GM12801 (cell line): ENCODE measurements around the gene TP53BP1.

ENCODE experiments used
- TF ChIP-seq, protein P1 (sequence below): IDR thresholded peaks from one replicate; pipeline ENCODE4 v1.5.1; 2011; ENCODE audit warnings: control low read depth; ENCODE audit not compliant: insufficient read length; ENCODE audit errors: extremely low read depth

Gene TP53BP1

DNA sequence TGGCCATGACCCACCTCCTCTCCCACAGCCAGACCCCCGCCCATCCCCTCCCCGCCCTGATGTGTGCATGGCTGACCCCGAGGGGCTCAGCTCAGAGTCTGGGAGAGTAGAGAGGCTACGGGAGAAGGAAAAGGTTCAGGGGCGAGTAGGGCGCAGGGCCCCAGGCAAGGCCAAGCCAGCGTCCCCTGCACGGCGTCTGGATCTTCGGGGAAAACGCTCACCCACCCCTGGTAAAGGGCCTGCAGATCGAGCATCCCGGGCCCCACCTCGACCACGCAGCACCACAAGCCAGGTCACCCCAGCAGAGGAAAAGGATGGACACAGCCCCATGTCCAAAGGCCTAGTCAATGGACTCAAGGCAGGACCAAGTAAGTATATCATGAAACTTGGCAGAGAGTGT lies 36.2 kb upstream of the TP53BP1 start:
- TF ChIP-seq, protein P1, sequence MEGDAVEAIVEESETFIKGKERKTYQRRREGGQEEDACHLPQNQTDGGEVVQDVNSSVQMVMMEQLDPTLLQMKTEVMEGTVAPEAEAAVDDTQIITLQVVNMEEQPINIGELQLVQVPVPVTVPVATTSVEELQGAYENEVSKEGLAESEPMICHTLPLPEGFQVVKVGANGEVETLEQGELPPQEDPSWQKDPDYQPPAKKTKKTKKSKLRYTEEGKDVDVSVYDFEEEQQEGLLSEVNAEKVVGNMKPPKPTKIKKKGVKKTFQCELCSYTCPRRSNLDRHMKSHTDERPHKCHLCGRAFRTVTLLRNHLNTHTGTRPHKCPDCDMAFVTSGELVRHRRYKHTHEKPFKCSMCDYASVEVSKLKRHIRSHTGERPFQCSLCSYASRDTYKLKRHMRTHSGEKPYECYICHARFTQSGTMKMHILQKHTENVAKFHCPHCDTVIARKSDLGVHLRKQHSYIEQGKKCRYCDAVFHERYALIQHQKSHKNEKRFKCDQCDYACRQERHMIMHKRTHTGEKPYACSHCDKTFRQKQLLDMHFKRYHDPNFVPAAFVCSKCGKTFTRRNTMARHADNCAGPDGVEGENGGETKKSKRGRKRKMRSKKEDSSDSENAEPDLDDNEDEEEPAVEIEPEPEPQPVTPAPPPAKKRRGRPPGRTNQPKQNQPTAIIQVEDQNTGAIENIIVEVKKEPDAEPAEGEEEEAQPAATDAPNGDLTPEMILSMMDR: no peak

DNA sequence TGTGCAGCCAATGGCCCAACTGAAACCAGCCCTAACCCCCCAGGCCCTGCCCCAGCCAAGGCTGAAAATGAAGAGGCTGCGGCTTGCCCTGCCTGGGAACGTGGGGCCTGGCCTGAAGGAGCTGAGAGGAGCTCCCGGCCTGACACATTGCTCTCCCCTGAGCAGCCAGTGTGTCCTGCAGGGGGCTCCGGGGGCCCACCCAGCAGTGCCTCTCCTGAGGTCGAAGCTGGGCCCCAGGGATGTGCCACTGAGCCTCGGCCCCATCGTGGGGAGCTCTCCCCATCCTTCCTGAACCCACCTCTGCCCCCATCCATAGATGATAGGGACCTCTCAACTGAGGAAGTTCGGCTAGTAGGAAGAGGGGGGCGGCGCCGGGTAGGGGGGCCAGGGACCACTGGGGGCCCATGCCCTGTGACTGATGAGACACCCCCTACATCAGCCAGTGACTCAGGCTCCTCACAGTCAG lies 35.6 kb upstream of the TP53BP1 start:
- TF ChIP-seq, protein P1: no peak

DNA sequence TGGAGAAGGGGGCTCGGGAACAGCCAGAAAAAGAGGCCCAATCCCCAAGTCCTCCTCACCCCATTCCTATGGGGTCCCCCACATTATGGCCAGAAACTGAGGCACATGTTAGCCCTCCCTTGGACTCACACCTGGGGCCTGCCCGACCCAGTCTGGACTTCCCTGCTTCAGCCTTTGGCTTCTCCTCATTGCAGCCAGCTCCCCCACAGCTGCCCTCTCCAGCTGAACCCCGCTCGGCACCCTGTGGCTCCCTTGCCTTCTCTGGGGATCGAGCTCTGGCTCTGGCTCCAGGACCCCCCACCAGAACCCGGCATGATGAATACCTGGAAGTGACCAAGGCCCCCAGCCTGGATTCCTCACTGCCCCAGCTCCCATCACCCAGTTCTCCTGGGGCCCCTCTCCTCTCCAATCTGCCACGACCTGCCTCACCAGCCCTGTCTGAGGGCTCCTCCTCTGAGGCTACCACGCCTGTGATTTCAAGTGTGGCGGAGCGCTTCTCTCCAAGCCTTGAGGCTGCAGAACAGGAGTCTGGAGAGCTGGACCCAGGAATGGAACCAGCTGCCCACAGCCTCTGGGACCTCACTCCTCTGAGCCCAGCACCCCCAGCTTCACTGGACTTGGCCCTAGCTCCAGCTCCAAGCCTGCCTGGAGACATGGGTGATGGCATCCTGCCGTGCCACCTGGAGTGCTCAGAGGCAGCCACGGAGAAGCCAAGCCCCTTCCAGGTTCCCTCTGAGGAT lies 35.0 kb upstream of the TP53BP1 start:
- TF ChIP-seq, protein P1: no peak

DNA sequence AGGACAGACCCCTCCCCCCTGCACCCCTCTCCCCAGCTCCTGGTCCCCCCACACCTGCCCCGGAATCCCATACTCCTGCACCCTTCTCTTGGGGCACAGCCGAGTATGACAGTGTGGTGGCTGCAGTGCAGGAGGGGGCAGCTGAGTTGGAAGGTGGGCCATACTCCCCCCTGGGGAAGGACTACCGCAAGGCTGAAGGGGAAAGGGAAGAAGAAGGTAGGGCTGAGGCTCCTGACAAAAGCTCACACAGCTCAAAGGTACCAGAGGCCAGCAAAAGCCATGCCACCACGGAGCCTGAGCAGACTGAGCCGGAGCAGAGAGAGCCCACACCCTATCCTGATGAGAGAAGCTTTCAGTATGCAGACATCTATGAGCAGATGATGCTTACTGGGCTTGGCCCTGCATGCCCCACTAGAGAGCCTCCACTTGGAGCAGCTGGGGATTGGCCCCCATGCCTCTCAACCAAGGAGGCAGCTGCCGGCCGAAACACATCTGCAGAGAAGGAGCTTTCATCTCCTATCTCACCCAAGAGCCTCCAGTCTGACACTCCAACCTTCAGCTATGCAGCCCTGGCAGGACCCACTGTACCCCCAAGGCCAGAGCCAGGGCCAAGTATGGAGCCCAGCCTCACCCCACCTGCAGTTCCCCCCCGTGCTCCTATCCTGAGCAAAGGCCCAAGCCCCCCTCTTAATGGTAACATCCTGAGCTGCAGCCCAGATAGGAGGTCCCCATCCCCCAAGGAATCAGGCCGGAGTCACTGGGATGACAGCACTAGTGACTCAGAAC lies 34.3 kb upstream of the TP53BP1 start:
- TF ChIP-seq, protein P1: no peak

DNA sequence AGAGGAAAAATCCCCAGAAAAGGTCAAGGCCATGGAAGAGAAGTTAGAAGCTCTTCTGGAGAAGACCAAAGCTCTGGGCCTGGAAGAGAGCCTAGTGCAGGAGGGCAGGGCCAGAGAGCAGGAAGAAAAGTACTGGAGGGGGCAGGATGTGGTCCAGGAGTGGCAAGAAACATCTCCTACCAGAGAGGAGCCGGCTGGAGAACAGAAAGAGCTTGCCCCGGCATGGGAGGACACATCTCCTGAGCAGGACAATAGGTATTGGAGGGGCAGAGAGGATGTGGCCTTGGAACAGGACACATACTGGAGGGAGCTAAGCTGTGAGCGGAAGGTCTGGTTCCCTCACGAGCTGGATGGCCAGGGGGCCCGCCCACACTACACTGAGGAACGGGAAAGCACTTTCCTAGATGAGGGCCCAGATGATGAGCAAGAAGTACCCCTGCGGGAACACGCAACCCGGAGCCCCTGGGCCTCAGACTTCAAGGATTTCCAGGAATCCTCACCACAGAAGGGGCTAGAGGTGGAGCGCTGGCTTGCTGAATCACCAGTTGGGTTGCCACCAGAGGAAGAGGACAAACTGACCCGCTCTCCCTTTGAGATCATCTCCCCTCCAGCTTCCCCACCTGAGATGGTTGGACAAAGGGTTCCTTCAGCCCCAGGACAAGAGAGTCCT lies 33.4 kb upstream of the TP53BP1 start:
- TF ChIP-seq, protein P1: no peak

DNA sequence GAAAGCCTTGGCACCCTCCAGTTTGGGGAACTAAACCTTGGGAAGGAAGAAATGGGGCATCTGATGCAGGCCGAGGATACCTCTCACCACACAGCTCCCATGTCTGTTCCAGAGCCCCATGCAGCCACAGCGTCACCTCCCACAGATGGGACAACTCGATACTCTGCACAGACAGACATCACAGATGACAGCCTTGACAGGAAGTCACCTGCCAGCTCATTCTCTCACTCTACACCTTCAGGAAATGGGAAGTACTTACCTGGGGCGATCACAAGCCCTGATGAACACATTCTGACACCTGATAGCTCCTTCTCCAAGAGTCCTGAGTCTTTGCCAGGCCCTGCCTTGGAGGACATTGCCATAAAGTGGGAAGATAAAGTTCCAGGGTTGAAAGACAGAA lies 32.2 kb upstream of the TP53BP1 start:
- TF ChIP-seq, protein P1: no peak

DNA sequence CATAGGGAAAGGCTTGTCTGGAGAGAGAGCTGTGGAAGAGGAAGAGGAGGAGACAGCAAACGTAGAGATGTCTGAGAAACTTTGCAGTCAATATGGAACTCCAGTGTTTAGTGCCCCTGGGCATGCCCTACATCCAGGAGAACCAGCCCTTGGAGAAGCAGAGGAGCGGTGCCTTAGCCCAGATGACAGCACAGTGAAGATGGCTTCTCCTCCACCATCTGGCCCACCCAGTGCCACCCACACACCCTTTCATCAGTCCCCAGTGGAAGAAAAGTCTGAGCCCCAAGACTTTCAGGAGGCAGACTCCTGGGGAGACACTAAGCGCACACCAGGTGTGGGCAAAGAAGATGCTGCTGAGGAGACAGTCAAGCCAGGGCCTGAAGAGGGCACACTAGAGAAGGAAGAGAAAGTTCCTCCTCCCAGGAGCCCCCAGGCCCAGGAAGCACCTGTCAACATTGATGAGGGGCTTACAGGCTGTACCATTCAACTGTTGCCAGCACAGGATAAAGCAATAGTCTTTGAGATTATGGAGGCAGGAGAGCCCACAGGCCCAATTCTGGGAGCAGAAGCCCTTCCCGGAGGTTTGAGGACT lies 31.4 kb upstream of the TP53BP1 start:
- TF ChIP-seq, protein P1: no peak
